ENCODE results near the gene MSI2. TPM values are rescaled to one million over a fixed set of nuclear protein-coding genes. Genes with fewer than 3 reads are reported as not detected.

The MSI2 gene
- total and polyA plus RNA-seq, 2 experiments from 2014 or later: 18.9 to 41.8 TPM

DNA sequence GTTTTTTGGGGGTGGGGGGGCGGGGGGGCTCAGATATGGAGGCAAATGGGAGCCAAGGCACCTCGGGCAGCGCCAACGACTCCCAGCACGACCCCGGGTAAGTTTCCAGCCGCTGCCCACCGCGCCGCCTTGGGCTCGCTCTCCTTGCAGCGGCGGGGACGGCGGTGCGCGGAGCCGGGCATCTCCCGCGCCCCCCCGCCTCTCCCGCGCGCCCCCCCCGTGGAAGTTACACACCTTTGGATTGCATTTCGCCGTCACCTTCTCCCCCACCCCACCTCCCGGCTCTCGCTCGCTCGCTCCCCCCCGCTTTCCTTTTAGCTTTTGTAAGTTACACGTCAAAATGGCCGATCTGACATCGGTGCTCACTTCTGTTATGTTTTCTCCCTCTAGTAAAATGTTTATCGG lies 387 bp downstream of the MSI2 start:
- Histone ChIP-seq H4K20me1 (replicated peaks; ENCODE audit: insufficient read depth) (peaks cover 18% of the 10 kb centered on the region), H3K9me2 (ENCODE audit: insufficient read depth) (no peaks in the 10 kb centered on the region), H3K4me2 (peak overlapping the region; percentile 96), H3F3A (replicated peaks; ENCODE audit: low read depth) (0 out of 2 replicates have a peak, but pooled peaks cover 3% of the 10 kb centered on the region), H3K27ac (ENCODE audit: low read depth) (no peak overlapping the region), H3K4me3 (peak overlapping the region; percentile 86), H3K79me2 (replicated peaks; ENCODE audit: insufficient read depth) (peaks cover 3% of the 10 kb centered on the region; the same call in 1 of the 2 replicates), H3K4me1 (ENCODE audit: insufficient read depth) (peaks cover 41% of the 10 kb centered on the region), H2AFZ (no peak overlapping the region), H3K27me3 (ENCODE audit: insufficient read depth) (peaks cover 57% of the 10 kb centered on the region), H3K36me3 (ENCODE audit: insufficient read depth) (peaks cover under 1% of the 10 kb centered on the region; the same call in 1 of the 2 replicates)
- TF ChIP-seq CREB1 (CRISPR knock-in tag; IDR thresholded peaks at IDR 0.05; ENCODE audit: low read depth) (no peak), EZH2phosphoT487 (IDR thresholded peaks at IDR 0.05; ENCODE audit: unreplicated experiment) (no peak), ZNF331 (CRISPR knock-in tag; IDR thresholded peaks at IDR 0.05; ENCODE audit: low read depth) (no peak), EZH2 (IDR thresholded peaks at IDR 0.05; ENCODE audit: low read depth, unreplicated experiment) (no peak), STAT1 (IDR thresholded peaks at IDR 0.05; ENCODE audit: unreplicated experiment) (no peak), NANOG (IDR thresholded peaks at IDR 0.05; ENCODE audit: borderline replicate concordance) (no peak), POLR2AphosphoS5 (IDR thresholded peaks at IDR 0.05; ENCODE audit: low read depth) (no peak), ZNF114 (CRISPR knock-in tag; IDR thresholded peaks at IDR 0.05) (no peak), JUNB (IDR thresholded peaks at IDR 0.05; ENCODE audit: unreplicated experiment) (no peak)
- TF ChIP-seq, protein P1, sequence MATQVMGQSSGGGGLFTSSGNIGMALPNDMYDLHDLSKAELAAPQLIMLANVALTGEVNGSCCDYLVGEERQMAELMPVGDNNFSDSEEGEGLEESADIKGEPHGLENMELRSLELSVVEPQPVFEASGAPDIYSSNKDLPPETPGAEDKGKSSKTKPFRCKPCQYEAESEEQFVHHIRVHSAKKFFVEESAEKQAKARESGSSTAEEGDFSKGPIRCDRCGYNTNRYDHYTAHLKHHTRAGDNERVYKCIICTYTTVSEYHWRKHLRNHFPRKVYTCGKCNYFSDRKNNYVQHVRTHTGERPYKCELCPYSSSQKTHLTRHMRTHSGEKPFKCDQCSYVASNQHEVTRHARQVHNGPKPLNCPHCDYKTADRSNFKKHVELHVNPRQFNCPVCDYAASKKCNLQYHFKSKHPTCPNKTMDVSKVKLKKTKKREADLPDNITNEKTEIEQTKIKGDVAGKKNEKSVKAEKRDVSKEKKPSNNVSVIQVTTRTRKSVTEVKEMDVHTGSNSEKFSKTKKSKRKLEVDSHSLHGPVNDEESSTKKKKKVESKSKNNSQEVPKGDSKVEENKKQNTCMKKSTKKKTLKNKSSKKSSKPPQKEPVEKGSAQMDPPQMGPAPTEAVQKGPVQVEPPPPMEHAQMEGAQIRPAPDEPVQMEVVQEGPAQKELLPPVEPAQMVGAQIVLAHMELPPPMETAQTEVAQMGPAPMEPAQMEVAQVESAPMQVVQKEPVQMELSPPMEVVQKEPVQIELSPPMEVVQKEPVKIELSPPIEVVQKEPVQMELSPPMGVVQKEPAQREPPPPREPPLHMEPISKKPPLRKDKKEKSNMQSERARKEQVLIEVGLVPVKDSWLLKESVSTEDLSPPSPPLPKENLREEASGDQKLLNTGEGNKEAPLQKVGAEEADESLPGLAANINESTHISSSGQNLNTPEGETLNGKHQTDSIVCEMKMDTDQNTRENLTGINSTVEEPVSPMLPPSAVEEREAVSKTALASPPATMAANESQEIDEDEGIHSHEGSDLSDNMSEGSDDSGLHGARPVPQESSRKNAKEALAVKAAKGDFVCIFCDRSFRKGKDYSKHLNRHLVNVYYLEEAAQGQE (IDR thresholded peaks at IDR 0.05; ENCODE audit: unreplicated experiment): no peak
- TF ChIP-seq, protein P2, sequence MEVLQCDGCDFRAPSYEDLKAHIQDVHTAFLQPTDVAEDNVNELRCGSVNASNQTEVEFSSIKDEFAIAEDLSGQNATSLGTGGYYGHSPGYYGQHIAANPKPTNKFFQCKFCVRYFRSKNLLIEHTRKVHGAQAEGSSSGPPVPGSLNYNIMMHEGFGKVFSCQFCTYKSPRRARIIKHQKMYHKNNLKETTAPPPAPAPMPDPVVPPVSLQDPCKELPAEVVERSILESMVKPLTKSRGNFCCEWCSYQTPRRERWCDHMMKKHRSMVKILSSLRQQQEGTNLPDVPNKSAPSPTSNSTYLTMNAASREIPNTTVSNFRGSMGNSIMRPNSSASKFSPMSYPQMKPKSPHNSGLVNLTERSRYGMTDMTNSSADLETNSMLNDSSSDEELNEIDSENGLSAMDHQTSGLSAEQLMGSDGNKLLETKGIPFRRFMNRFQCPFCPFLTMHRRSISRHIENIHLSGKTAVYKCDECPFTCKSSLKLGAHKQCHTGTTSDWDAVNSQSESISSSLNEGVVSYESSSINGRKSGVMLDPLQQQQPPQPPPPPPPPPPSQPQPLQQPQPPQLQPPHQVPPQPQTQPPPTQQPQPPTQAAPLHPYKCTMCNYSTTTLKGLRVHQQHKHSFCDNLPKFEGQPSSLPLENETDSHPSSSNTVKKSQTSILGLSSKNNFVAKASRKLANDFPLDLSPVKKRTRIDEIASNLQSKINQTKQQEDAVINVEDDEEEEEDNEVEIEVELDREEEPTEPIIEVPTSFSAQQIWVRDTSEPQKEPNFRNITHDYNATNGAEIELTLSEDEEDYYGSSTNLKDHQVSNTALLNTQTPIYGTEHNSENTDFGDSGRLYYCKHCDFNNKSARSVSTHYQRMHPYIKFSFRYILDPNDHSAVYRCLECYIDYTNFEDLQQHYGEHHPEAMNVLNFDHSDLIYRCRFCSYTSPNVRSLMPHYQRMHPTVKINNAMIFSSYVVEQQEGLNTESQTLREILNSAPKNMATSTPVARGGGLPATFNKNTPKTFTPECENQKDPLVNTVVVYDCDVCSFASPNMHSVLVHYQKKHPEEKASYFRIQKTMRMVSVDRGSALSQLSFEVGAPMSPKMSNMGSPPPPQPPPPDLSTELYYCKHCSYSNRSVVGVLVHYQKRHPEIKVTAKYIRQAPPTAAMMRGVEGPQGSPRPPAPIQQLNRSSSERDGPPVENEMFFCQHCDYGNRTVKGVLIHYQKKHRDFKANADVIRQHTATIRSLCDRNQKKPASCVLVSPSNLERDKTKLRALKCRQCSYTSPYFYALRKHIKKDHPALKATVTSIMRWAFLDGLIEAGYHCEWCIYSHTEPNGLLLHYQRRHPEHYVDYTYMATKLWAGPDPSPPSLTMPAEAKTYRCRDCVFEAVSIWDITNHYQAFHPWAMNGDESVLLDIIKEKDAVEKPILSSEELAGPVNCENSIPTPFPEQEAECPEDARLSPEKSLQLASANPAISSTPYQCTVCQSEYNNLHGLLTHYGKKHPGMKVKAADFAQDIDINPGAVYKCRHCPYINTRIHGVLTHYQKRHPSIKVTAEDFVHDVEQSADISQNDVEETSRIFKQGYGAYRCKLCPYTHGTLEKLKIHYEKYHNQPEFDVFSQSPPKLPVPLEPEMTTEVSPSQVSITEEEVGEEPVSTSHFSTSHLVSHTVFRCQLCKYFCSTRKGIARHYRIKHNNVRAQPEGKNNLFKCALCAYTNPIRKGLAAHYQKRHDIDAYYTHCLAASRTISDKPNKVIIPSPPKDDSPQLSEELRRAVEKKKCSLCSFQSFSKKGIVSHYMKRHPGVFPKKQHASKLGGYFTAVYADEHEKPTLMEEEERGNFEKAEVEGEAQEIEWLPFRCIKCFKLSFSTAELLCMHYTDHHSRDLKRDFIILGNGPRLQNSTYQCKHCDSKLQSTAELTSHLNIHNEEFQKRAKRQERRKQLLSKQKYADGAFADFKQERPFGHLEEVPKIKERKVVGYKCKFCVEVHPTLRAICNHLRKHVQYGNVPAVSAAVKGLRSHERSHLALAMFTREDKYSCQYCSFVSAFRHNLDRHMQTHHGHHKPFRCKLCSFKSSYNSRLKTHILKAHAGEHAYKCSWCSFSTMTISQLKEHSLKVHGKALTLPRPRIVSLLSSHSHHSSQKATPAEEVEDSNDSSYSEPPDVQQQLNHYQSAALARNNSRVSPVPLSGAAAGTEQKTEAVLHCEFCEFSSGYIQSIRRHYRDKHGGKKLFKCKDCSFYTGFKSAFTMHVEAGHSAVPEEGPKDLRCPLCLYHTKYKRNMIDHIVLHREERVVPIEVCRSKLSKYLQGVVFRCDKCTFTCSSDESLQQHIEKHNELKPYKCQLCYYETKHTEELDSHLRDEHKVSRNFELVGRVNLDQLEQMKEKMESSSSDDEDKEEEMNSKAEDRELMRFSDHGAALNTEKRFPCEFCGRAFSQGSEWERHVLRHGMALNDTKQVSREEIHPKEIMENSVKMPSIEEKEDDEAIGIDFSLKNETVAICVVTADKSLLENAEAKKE (CRISPR knock-in tag; IDR thresholded peaks at IDR 0.05): no peak
- TF ChIP-seq, protein P3, sequence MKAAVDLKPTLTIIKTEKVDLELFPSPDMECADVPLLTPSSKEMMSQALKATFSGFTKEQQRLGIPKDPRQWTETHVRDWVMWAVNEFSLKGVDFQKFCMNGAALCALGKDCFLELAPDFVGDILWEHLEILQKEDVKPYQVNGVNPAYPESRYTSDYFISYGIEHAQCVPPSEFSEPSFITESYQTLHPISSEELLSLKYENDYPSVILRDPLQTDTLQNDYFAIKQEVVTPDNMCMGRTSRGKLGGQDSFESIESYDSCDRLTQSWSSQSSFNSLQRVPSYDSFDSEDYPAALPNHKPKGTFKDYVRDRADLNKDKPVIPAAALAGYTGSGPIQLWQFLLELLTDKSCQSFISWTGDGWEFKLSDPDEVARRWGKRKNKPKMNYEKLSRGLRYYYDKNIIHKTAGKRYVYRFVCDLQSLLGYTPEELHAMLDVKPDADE (IDR thresholded peaks at IDR 0.05): no peak
- TF ChIP-seq, protein P4, sequence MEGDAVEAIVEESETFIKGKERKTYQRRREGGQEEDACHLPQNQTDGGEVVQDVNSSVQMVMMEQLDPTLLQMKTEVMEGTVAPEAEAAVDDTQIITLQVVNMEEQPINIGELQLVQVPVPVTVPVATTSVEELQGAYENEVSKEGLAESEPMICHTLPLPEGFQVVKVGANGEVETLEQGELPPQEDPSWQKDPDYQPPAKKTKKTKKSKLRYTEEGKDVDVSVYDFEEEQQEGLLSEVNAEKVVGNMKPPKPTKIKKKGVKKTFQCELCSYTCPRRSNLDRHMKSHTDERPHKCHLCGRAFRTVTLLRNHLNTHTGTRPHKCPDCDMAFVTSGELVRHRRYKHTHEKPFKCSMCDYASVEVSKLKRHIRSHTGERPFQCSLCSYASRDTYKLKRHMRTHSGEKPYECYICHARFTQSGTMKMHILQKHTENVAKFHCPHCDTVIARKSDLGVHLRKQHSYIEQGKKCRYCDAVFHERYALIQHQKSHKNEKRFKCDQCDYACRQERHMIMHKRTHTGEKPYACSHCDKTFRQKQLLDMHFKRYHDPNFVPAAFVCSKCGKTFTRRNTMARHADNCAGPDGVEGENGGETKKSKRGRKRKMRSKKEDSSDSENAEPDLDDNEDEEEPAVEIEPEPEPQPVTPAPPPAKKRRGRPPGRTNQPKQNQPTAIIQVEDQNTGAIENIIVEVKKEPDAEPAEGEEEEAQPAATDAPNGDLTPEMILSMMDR (conservative IDR thresholded peaks at IDR 0.05; ENCODE audit: low read depth in 2 of 2): no peak
- H3K9me3 Mint-ChIP-seq: no peaks in the 10 kb centered on the region
- H3K4me3 Mint-ChIP-seq: peak overlapping the region; percentile 81
- no peak overlapping the region for H3K27ac Mint-ChIP-seq
- H3K27me3 Mint-ChIP-seq (ENCODE audit: insufficient read depth, low read depth, poor library complexity): peaks cover 12% of the 10 kb centered on the region
- H3K4me1 Mint-ChIP-seq: peaks cover 50% of the 10 kb centered on the region
- DNase-seq (ENCODE audit: low spot score): peak; percentile 51
- peaks cover 14% of the 10 kb centered on the region for H3K36me3 Mint-ChIP-seq (ENCODE audit: low read depth)
- no peak for ATAC-seq

All from GM23338 (cell line).